Kidney epithelial cell (primary cell): ENCODE measurements around the gene NUB1. TPM values are rescaled to one million over a fixed set of nuclear protein-coding genes. Genes with fewer than 3 reads are reported as not detected.

Source experiments
- DNase-seq: peaks from one replicate; pipeline ENCODE4 v3.0.0-alpha.2; 2010; ENCODE audit warnings: low read depth
- H3K27me3 ChIP-seq: 2 replicates; pipeline ENCODE4 v1.6.0; 2011; ENCODE audit warnings: low read length; ENCODE audit not compliant: control insufficient read depth, insufficient read depth
- H3K36me3 ChIP-seq: 2 replicates; pipeline ENCODE4 v1.5.1; 2011; ENCODE audit warnings: low read length; ENCODE audit not compliant: control insufficient read depth, insufficient read depth
- H3K4me3 ChIP-seq: 2 replicates; pipeline ENCODE4 v1.5.1; 2011; ENCODE audit warnings: low read depth, mild to moderate bottlenecking, control low read depth, low read length
- total RNA-seq: library from RNA; depleted of rRNA; stranded (reverse); fragments of >200 nt; gene quantifications from 2 replicates; pipeline ENCODE4 v1.2.3, GENCODE V29; 2015
- TF ChIP-seq, protein P1 (sequence below): IDR thresholded peaks from 2 replicates; pipeline ENCODE4 v1.5.1; 2011; ENCODE audit warnings: mild to moderate bottlenecking, moderate library complexity, low read length, control low read depth, inconsistent platforms; ENCODE audit not compliant: insufficient read depth, poor library complexity, severe bottlenecking

NUB1 gene, protein sequence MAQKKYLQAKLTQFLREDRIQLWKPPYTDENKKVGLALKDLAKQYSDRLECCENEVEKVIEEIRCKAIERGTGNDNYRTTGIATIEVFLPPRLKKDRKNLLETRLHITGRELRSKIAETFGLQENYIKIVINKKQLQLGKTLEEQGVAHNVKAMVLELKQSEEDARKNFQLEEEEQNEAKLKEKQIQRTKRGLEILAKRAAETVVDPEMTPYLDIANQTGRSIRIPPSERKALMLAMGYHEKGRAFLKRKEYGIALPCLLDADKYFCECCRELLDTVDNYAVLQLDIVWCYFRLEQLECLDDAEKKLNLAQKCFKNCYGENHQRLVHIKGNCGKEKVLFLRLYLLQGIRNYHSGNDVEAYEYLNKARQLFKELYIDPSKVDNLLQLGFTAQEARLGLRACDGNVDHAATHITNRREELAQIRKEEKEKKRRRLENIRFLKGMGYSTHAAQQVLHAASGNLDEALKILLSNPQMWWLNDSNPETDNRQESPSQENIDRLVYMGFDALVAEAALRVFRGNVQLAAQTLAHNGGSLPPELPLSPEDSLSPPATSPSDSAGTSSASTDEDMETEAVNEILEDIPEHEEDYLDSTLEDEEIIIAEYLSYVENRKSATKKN
- total RNA-seq = 48.5 and 60.2 TPM in 2 replicates

DNA sequence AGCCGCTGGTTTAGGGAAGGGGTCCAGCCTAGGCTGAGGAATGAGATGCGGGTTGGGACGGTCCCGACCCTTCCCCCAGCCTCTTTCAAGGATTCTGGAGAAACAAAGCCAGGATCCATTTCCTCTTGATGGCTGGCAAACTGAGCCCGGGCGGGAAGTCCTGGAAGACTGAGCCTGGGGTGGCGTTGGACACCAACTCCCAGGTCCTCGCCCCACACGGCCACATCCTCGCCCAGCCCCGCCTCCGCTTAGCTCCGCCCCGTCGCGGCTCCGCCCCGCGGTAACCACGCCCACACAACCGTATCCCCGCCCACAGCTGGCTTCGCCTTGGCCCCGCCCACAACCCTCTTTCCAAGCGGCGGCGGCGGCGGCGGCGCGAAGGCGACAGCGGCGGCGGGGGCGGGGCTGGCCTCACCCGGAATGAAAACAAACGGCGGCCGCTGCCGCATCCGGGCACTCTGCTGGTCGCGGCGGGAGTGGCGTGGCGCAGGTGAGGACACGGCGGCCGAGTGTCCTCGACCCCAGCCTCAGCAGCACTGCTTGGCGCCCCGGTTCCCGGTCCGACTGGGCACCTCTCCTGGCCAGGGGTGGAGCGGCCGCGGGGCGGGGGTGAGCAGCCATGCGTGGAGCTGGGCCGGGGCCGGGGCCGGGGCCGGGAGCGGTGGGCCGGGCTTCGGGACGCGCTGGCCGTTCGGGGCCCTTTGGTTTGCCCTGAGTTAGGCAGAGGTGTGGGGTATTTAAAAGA lies at the start of gene NUB1:
Gene NUB1 (plus strand): TSS at position 456 of the 745 bp plus-strand sequence. CDS start 3,538 bp downstream, outside the sequence.
- peaks cover 3% of the 10 kb centered on the region for H3K36me3 ChIP-seq
- TF ChIP-seq, protein P1, sequence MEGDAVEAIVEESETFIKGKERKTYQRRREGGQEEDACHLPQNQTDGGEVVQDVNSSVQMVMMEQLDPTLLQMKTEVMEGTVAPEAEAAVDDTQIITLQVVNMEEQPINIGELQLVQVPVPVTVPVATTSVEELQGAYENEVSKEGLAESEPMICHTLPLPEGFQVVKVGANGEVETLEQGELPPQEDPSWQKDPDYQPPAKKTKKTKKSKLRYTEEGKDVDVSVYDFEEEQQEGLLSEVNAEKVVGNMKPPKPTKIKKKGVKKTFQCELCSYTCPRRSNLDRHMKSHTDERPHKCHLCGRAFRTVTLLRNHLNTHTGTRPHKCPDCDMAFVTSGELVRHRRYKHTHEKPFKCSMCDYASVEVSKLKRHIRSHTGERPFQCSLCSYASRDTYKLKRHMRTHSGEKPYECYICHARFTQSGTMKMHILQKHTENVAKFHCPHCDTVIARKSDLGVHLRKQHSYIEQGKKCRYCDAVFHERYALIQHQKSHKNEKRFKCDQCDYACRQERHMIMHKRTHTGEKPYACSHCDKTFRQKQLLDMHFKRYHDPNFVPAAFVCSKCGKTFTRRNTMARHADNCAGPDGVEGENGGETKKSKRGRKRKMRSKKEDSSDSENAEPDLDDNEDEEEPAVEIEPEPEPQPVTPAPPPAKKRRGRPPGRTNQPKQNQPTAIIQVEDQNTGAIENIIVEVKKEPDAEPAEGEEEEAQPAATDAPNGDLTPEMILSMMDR = no peak

DNA sequence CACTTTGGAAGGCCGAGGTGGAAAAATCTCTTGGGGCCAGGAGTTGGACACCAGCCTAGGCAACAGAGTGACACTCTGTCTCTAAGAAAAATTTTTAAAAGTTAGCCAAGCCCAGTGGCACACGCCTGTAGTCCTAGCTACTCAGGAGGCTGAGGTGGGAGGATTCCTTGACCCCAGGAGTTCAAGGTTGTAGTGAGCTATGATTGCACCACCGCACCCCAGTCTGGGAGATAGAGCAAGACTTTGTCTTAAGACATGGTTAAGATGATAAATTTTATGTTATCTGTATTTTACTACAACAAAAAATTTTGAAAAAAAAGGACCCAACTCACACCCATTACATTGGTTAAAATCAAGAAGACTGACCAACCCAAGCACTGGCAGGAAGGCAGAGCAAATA lies 48.8 kb upstream of the NUB1 start:
- TF ChIP-seq, protein P1 = no peak
- Histone ChIP-seq H3K27me3 (peaks cover 14% of the 10 kb centered on the region), H3K4me3 (no peak overlapping the region)

More for the DNA sequence above, at the start of gene NUB1:
- H3K27me3 ChIP-seq = no peaks in the 10 kb centered on the region
- peak; percentile 12 for DNase-seq
- peak within 1 kb of the TSS; percentile 67 for H3K4me3 ChIP-seq

DNA sequence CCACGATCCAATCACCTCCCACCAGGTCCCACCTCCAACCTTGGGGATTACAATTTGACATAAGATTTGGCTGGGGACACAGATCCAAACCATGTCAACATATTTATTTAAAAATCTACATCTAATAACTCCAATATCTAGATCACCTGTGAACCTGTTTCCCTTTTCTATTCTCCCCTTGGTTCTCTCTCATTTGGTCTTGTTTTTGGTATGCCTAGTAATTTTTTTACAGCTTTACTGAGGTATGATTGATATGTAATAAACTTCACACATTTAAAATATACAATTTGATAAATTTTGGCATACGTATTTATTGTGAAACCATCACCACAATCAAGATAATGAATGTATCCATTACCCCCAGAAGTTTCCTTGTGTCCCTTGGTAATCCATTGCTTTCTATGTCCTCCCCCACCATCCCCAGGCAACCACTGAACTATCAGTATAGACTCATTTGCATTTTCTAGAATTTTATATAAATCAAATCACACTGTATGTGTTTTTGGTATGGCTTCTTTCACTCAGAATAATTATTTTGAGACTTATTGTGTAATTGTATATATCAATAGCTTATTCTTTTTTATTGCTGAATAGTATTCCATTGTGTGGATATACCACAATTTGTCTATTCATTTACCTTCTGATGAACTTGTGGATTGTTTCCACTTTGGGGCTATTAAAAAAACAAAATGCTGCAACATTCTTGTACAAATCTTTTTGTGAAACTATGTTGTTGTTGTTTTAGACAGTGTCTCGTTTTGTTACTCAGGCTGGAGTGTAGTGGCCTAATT lies 45.2 kb upstream of the NUB1 start:
- no peak for DNase-seq
- TF ChIP-seq, protein P1 = no peak
- H3K4me3 ChIP-seq = no peak overlapping the region
- H3K36me3 ChIP-seq = no peaks in the 10 kb centered on the region
- H3K27me3 ChIP-seq = peaks cover 8% of the 10 kb centered on the region

More for the DNA sequence above, 48.8 kb upstream of the NUB1 start:
- no peak for DNase-seq
- no peaks in the 10 kb centered on the region for H3K36me3 ChIP-seq

DNA sequence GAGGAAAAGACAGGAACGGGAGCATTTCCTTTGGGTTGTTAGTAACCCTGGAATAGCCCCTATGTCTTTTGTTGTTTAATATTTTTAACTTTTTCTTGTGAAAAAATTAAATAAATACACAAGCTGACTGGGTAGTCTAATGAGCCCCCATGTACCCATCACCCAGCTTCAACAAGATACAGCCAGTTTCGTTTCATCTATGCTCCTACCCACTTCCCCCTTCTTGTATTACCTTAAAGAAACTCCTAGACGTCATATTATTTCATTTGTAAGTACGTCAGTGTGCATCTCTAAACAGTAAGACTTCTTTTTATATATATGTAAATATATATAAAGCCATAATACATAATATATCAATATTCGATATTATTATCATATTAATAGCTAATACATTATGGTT lies 42.8 kb upstream of the NUB1 start:
- Histone ChIP-seq H3K36me3 (no peaks in the 10 kb centered on the region), H3K27me3 (peaks cover 14% of the 10 kb centered on the region), H3K4me3 (no peak overlapping the region)
- DNase-seq = no peak
- TF ChIP-seq, protein P1 = no peak

DNA sequence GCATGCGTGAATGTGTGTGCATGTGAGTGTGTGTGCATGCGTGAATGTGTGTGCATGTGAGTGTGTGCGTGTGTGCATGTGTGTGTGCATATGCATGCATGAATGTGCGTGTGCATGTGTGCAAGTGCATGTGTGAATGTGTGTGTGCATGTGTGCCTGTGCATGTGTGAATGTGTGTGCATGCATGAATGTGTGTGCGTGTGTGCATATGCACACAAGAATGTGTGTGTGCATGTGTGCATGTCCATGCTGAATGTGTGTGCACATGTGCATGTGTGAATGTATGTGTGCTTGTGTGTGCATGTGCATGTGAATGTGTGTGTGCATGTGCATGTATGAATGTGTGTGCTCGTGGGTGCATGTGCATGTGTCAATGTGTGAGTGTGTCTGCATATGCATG lies 42.1 kb upstream of the NUB1 start:
- no peak overlapping the region for H3K4me3 ChIP-seq
- TF ChIP-seq, protein P1 = no peak
- no peaks in the 10 kb centered on the region for H3K36me3 ChIP-seq
- peaks cover 14% of the 10 kb centered on the region for H3K27me3 ChIP-seq
- no peak for DNase-seq
